GM11168 (cell line): ENCODE data around the gene LCP2.

Source experiments
- in situ Hi-C: fragments of 300-500 bp; cut with MboI; formaldehyde crosslinking; loops from one replicate; pipeline ENCODE4 v1.12.0; 2022; ENCODE audit warnings: low sequenced_read_pairs; ENCODE audit not compliant: unreplicated experiment

LCP2 gene

DNA sequence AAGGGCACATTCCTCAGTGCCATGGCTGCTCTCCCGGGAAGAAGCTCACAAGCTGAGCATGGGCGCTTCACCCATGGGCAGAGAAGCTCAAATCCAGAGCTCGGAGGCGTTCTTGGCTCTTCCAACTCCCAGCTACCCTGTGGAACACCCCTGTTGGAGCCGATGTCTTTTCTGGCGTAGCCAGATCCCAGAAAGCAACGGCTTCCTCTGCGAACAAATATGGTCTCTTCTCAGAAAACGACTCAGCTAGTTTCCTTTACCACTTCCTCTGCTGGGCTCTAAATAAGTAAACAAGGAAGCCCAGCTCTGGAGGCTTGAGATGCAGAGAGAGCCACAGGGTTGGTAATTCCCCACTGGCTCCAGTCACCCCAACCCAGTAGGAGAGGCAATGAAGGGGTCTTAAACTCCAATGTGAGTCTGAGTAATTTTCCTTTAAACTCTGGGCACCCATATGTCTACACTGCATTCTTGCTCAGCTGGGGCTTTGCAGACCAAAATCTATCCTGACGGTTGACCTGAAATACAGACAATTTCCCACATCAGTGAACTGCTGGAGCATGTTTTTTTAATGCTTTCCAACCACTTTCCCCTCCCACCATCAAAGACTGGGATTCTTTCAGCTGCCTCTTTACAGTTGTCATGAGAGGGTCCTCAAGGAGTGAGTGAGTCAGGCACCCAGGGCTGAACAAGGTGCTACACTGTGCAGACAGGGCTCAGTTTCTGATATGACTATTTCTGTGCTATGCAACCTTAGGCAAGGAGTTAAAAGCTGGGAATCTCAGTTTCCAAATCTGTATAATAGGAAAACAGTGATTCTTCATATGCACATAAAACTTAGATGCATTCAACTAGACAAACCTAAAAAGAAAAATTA lies at the start of gene LCP2:
TSS of gene LCP2 (minus strand) at position 189 of the 874 bp plus-strand sequence. CDS start at position 23, 166 bp downstream.
- in situ Hi-C loops, result no loop called here

DNA sequence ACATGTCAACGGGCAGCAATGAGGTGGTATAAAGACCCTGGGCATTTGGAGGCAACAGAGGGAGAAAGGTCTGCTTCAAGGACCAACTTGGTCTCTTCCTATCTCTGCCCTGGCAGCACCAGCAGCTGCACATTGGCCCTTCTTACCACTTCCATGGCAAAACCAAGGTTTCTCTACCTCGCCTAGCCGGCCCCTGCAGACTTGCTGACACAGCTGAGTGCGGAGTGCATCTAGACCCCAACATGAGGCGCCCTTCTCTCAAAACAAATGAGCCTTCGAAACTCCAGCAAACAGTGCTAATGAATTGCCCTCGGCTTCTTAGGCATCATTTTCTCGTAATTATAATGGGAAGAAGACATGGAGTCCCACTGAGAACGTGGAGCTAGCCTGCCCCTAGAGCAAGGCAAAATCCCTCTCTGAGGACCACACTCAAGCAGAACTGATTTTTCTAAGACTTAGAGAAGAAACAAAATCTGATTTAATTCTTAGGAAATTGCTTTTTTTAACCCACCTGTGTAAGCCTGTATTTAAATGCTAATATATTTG lies 49.5 kb upstream of the LCP2 start:
- in situ Hi-C loops, result no loop called here

DNA sequence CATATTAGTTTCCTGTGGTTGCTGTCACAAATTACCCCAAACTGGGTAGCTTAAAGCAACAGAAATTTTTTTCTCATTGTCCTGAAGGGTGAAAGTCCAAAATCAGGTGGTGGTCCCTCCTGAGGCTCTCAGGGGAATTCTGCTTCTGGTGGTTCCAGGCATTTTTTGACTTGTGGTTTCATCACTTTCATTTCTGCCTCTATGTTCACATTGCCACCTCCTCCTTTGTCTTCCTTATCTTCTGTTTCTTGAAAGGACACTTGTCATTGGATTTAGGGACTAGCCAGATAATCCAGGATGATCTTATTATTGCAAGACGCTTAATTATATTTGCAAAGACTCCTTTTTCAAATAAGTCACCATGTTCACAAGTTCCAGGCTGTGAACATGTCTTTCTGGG lies 48.4 kb upstream of the LCP2 start:
- in situ Hi-C loops, result no loop called here

DNA sequence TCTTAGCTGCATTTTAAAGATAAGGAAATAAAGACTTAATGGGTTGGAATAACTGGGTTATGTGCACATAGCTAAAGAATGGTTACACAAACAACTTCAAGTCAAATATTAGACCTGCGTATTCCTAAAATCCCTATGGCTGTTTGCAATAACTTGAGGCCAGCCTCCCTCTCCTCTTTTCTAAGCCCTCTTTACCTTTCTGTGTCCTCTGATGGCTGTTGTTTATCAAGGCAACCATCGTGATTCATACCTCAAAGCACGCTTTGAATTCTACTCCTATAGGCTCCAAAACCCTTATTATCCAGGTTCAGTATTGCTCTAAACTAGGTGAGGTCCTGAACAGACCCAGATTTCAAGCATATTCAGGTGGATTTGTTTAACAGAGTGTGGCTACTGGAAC lies 45.6 kb upstream of the LCP2 start:
- in situ Hi-C loops, result no loop called here

DNA sequence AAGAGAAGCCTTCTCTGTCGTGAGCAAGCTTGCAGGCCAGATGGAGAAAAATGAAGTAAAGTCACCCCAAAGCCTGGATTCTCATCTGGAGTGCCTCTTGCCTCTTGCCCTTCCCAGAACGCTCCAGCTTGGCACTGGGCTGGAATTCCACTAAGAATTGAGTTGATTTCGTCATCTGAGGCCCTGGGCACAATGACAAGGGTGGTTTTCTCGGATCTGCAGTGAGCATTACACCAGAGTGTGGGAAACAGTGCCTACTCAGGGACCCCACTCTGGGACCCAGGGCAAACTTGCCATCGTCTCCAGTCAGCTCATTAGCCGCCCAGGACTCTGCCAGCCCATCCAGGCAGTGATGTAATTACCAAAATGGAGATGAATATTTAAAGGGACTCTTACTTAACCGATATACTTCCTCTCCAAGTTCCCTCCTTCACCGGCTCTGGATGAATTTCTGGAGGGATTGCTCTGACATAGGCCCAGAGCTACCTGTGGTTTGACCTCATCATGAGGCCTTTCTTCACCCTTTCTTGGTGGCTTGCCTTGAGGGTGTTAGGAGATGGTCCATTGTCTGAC lies 44.7 kb upstream of the LCP2 start:
- in situ Hi-C loops, result no loop called here

DNA sequence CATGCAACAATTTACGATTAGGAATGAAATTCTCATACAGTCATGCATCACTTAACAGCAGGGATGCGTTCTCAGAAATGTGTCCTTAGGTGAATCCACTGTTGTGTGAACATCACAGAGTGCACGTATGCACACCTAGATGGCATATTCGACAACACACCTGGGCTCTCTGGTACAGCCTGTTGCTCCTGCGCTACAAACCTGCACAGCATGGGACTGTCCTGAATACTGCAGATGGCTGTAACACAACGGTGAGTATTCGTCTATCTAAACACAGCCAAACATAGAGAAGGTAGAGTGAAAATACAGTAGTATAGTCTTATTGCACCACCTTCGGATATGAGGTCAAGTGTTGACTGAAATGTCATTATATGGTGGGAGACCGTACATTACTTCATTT lies 44.0 kb upstream of the LCP2 start:
- in situ Hi-C loops, result no loop called here

DNA sequence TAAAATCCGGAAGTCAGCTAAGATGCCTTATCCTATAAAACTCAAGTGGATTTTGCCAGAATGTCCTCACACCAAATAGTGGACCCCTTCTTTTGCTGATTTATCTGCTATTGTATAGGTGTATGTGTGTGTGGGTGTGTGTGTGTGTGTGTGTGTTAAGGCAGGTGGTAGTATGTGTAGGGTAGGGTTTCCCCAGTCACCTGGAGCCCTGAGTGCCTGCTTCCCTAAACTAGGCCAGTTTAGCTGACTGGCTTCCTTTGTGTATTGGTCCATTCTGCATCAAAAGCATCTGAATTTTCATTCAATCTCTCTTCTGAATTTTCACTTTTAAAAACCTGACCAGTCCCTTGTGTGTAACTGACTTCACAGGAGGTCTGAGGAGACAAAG lies 42.2 kb upstream of the LCP2 start:
- in situ Hi-C loops, result loop anchor here (5.0 kb wide), 1 partner anchor 67 kb away; no protein-coding TSS in a partner anchor

DNA sequence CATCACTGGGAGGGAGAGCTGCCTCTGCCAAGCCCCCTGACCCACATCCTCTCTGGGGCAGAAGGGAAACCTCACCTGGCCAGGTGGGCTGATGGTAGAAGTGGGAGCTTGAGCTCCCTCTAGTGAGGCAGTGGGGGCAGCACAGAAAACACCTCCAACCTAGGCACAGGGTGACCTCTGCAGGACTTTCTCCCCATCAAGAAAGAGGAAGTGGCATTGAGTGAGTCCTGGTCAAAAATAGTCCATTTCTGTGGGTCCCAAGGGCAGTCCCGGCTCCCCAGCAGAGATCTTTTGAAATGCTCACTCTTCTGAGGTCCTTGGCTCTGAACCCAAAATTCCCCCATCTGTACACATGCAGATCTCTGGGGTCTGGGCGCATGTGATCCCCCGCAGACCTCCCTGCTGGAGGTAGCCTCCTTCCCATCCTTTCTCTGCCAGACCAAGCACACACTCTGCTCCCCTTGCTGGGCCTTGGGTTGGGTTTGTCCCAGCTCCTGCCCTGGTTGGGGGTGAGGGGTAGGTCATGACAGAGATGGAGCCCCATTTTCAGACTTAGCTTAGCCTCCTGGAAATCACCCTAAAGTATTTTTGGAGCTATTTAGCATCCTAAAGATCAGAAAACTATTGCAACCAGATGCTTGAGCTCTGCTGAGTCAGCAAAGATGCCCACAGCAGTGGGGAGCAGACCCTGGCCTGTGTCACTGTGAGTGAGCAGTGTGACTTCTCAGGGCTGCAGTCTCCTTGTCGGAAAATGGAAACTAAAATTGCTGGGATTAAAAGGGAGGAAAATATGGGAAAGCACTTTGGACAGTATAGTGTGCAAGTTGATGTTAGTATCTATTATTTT lies 41.6 kb upstream of the LCP2 start:
- in situ Hi-C loops, result loop anchor here (5.0 kb wide), 1 partner anchor 67 kb away; no protein-coding TSS in a partner anchor

DNA sequence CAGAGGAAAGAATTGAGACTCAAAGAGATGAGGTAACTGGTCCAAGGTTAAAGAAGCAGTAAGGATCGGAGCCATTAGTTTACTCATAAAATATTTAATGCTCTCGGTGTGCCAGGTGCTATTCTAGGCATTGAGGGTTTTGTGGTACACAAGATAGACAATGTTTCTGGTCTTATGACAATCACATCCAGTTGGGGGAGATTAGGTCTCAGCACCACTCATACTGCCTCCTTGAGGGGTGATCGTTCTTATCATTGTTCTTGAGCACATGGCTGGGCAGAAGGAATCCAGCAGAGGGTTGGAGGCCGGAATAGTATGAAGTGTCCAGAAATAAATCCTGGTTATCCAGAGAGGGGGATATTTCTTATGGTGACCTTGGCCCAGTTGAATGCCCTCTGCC lies 40.7 kb upstream of the LCP2 start:
- in situ Hi-C loops, result loop anchor here (5.0 kb wide), 1 partner anchor 66 kb away; no protein-coding TSS in a partner anchor

DNA sequence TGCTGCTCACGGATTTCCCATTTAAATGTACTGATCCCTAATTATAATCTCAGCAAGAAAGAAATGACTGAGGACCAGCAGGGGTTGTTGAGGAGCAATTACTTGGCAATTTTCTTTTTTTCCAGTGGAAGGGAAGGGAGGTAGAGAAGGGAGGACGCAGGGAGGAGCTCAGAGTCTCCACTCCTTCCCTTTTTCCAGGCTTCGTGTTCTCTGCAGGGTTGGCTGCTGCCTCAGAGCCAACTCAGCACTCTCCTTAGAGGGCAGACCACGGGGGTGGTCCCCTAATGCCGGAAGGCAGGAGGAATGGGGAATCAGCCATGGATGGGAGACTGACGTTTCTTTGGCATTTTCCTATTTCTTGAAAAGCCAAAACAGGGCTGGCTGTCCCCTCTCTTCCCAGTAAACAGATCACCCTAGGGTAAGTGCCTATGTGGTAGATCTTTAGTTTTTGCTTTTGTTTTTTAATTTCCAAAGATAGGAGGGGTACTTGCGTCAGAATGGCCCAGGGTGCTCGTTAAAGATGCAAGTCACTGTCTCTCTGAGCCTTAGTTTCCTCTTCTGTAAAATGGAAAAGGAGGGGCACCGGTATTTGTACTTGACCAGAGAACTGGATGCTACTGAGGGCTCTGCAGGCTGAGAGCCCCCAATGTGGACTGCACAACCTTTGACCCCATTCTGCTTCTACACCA lies 39.6 kb upstream of the LCP2 start:
- in situ Hi-C loops, result loop anchor here (5.0 kb wide), 1 partner anchor 65 kb away; no protein-coding TSS in a partner anchor

DNA sequence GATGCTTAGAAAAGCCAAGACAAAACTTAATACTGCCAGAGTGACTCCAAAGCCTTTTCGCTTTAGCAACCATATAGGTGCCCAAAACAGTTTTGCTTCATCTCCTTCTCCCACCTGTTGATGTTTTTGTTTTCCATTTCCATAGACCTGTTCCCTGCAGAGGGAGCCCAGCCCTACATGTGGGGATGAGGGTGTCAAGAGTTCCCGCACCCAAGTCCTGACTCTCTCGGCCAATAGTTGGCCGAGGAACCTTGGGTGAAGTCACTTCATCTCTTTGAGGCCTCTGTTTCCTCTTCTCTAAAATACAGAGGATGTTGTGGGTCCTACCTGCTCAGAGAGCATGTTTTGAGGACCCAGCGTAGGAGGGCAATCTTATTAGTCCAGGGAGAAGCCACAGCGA lies 38.5 kb upstream of the LCP2 start:
- in situ Hi-C loops, result loop anchor here (5.0 kb wide), 1 partner anchor 64 kb away; no protein-coding TSS in a partner anchor

DNA sequence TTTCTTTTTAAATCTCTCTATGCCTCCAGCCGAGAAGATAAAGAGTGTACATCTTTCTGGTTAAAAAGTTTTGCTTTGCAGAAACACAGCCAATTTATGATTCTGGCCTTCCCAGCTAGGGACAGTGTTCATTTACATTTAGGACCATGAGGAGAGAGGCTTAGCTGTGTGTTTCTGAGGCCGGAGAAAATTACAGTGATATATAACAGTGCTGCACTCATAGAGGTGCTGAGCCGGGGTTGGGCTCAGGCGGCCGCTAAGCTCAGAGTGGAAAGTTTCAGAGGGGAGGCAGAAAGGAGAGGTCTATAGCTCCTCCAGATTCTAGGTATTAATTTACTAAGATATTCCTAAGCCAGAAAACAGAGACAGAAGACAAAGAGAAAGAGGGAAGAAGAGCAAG lies 37.0 kb upstream of the LCP2 start:
- in situ Hi-C loops, result loop anchor here (5.0 kb wide), 1 partner anchor 62 kb away; no protein-coding TSS in a partner anchor

DNA sequence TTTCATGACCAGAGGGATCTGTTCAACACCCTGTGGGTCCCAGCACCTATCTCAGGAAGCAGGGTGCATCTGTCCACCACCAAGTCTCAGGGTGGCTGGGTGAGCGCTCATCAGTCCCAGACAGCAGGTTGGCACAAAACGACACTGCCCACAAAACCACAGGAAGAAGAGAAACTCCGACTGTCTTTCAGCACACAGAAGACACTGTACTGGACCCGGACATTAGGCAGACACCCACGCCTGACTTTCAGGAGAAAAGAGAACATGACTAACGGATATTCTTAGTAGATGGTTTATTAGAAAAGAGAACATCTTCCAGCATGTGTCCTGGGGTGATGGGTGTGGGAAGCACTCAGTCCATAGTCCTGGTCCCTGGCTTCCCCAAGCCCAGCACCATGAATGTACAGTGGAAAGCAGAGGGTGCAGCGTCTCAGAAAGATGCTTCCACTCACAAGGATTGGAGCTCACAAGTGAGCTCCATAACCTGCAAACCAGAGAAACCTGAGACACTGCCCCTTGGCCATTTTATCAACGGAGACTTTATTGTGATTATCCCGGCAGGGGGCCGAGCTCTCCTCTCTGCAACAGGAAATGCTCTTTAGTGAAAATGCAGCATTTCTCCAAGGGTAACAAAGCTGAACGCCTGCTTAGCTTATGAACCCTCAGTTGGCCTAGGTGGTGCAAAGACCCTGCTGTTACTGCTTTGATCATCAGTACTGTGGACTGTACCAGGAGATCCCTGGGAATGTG lies 35.8 kb upstream of the LCP2 start:
- in situ Hi-C loops, result no loop called here

DNA sequence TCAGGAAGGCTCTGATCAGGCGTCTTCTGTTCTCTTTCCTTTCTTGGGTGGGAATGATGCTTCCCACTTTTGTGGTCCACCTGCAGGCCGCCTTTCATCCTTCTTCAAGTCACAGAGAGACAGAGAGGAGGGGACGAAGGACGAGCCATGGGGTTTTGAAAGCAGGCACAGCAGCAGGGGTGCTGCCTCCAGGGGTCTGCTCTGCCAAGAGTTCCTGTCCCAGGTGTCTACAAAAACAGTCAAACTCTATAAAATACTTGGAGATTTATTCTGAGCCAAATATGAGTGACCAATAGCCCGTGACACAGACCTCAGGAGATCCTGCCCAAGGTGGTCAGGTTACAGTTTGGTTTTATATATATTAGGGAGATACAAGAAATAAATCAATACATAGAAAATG lies 34.5 kb upstream of the LCP2 start:
- in situ Hi-C loops, result no loop called here

DNA sequence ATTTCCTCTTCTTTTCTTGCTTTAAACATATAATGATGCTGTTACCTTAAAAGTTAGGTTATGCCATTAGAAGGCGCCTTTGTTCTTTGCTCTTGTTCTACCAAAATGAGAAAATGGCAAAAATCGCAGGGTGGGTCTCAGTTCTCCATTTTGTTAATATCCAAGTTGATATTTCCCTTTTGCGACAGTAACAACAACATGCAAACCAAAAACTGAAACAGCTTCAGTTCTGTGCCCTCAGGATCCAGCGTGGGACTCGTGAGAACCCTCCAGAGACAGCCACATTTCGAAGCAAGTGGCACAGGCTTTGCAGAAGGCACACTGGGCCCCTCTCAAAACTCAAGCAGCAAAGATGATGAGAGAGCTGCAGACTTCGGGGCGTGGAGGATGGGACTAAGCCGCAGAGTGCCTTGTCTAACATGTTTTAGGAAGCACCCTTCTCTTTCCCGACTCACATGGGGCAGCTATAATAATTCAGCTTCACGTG lies 33.0 kb upstream of the LCP2 start:
- in situ Hi-C loops, result no loop called here

DNA sequence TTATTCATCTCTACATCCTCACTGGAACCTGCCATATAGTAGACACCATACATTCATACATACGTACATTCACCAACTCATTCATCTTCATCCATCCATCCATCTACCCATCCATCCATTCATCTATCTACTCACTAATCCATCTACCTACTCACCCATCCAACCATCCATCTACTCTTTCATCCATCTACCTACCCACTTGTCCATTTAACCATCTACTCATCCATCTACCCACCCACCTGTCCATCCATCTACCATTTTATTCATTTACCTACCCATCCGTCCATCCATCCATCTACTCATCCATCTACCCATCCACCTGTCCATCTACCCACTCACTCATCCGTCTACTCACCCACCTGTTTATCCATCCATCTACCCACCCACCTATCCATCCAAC lies 31.9 kb upstream of the LCP2 start:
- in situ Hi-C loops, result no loop called here

DNA sequence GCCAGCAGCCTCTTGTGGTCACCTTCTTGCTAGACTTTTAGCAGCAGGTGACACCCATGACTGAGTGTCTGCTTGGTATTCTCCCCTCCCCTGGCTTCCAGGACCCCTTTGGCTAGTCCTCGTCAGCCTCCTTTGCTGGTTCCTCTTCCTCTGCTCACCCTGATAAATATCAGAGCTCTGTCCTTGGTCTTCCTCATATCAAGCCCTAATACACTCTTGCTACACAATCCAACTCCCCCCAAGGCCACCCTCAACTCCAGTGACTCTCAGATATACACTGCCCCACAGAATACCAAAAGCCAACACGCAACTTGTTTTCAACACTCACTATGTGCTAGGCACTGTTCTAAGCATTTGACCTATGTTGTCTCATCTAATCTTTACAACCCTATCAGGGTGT lies 30.3 kb upstream of the LCP2 start:
- in situ Hi-C loops, result no loop called here

DNA sequence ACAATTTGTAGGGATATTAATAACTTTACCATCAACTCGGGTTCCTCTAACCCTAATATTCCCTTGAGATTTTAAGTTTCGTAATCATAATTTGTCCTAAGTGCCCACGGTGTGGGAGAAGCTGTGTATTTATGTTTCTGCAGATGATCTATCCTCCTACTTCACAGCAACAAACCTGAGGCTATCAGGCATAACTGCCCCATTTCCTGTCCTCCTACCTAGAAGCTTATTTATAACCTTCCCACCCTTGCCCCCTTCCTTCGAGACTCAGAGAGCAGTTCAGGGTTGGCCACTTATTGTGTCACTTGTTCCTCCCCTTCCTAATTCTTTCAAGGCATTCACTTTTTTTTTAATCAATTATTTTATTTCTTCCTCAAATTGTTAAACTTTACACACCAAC lies 29.6 kb upstream of the LCP2 start:
- in situ Hi-C loops, result no loop called here

DNA sequence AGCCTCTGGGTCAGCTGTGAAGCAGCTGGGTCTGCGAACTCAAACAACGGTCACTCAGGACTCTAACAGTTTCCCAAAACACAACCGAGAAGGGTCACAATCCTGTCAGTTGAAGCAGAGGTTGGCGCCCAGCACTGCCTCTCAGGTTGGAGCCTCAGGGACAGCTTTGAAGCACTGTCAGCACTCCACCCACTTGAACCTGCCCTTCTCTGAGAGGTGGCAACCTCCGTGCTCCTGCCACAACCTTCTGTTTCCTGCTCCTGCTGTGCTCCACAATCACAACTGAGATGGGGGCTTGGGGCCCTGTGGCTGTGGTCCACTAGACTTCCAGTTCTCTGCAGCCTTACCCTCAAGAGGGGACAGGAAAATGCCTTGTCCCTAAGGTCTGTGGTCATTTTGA lies 21.7 kb upstream of the LCP2 start:
- in situ Hi-C loops, result no loop called here
